Coronary artery (tissue), 2 donors: ENCODE results near the gene IFT57.

Source experiments
- DNase-seq: peaks from one replicate; pipeline ENCODE4 v3.0.0-alpha.2; 2017; ENCODE audit warnings: low spot score
- H3K27ac ChIP-seq, 2 donors: fragments of 200-600 bp; sonication (generic); one replicate each; pipeline ENCODE4 v1.5.1; 2016 to 2019
- H3K4me3 ChIP-seq: fragments of 200-600 bp; sonication (generic); 2 replicates; pipeline ENCODE4 v1.5.1; 2016; ENCODE audit warnings: mild to moderate bottlenecking, moderate library complexity
- TF ChIP-seq, protein P1 (sequence below): fragments of 200-600 bp; sonication (generic); IDR thresholded peaks from one replicate; pipeline ENCODE4 v1.5.1; 2019; ENCODE audit warnings: antibody characterized with exemption

Gene IFT57

GRCh38 chr3:108184824-108185223 lies 37.4 kb downstream of the IFT57 start:
- Histone ChIP-seq H3K4me3 (no peak overlapping the region), H3K27ac (no peak overlapping the region)
- TF ChIP-seq, protein P1, sequence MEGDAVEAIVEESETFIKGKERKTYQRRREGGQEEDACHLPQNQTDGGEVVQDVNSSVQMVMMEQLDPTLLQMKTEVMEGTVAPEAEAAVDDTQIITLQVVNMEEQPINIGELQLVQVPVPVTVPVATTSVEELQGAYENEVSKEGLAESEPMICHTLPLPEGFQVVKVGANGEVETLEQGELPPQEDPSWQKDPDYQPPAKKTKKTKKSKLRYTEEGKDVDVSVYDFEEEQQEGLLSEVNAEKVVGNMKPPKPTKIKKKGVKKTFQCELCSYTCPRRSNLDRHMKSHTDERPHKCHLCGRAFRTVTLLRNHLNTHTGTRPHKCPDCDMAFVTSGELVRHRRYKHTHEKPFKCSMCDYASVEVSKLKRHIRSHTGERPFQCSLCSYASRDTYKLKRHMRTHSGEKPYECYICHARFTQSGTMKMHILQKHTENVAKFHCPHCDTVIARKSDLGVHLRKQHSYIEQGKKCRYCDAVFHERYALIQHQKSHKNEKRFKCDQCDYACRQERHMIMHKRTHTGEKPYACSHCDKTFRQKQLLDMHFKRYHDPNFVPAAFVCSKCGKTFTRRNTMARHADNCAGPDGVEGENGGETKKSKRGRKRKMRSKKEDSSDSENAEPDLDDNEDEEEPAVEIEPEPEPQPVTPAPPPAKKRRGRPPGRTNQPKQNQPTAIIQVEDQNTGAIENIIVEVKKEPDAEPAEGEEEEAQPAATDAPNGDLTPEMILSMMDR, result no peak
- no peak for DNase-seq

DNA sequence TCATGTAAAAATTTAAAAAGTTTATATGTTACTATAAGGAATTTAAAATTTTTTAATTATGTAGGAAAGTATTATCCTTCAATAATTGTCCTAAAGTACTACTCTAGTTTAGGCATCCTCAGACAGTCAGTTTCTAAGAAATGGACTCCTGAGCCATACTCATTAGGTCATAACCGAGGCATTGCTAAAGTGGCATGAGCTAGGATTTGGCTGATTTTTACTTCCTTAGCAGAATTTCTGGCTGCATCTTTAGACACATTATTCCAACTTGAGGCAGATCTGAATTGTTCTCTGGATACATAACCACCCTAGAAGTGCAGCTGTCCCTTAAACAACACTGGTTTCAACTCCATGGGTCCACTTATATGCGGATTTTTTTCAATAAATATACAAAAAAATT lies 38.3 kb downstream of the IFT57 start:
- TF ChIP-seq, protein P1, result no peak
- no peak for DNase-seq
- Histone ChIP-seq H3K4me3 (no peak overlapping the region), H3K27ac (no peak overlapping the region)

DNA sequence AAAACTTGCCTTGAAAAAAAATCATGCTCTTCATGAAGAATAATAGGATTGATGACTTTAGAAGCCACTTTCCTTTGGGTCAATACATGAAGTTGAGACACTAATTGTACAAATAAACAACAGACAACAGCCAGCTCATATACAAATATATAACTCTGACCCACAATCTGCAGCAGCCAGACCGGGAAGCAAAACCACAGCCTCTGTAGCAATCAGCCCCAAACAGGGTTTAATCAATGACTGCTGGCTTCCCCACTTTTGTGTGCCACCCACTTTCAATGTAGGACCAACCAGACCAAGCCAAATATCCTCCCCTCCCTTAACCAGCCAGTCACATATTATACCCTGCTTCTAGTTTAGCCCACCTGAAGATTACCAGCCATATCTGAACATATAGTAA lies 39.0 kb downstream of the IFT57 start:
- TF ChIP-seq, protein P1, result no peak
- no peak for DNase-seq
- Histone ChIP-seq H3K4me3 (no peak overlapping the region), H3K27ac (no peak overlapping the region)

- no peak for DNase-seq
- TF ChIP-seq, protein P1, result no peak
- H3K4me3 ChIP-seq, result no peak overlapping the region
- H3K27ac ChIP-seq, result no peak overlapping the region
These were observed 39.9 kb downstream of the IFT57 start for GRCh38 chr3:108182339-108182738.

- DNase-seq, result no peak
- Histone ChIP-seq H3K4me3 (no peak overlapping the region), H3K27ac (no peak overlapping the region)
- TF ChIP-seq, protein P1, result no peak
These were observed 41.1 kb downstream of the IFT57 start for GRCh38 chr3:108181172-108181571.

DNA sequence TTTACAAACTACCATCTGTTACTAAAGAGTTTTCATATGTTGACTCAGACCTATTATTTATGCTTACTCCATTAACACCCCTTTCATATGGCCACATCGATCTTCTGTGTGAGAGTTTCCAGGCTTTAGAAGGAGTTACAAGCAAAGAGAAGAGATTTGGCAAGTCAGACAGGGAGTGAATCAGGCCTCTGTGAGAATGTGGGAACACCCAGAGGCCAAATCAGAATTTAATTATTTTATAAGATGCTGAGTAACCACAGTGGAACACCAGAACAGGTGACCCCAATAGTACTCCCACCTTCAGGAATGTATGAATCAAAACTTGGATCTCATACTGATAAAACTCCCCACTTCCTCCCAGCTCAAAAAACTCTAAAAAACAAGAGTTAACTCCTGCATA lies 42.0 kb downstream of the IFT57 start:
- H3K27ac ChIP-seq, result no peak overlapping the region
- TF ChIP-seq, protein P1, result no peak
- no peak for DNase-seq
- H3K4me3 ChIP-seq, result no peak overlapping the region

DNA sequence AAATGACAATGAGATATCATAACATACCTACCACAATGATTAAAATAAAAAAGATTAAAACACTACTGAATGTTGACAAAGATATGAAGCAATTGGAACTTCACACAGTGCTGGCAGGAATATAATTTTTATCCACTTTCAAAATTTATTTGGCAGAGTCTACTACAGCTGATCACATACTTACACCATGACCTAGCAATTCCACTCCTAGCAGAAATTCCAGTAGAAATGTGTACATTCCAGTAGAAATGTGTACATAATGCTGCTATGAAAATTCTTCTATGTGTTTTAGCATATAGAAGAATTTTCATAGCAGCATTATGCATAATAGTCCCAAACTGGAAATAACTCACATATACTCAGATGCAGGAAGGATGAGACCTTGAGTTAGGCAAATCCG lies 43.5 kb downstream of the IFT57 start:
- no peak overlapping the region for H3K27ac ChIP-seq
- H3K4me3 ChIP-seq, result no peak overlapping the region
- TF ChIP-seq, protein P1, result no peak
- no peak for DNase-seq
